A549 treated with AZD2906 at 1 μM for 4 hours (cell line): ENCODE results near the gene CASS4. TPM values are rescaled to one million over a fixed set of nuclear protein-coding genes. Genes with fewer than 3 reads are reported as not detected.

Experiments used
- total RNA-seq: library from RNA; stranded (reverse); fragments of 200-300 nt; extraction: Qiagen RNA extraction; gene quantifications from 5 replicates; pipeline ENCODE4 v1.2.3, GENCODE V29; 2022

CASS4 gene, protein sequence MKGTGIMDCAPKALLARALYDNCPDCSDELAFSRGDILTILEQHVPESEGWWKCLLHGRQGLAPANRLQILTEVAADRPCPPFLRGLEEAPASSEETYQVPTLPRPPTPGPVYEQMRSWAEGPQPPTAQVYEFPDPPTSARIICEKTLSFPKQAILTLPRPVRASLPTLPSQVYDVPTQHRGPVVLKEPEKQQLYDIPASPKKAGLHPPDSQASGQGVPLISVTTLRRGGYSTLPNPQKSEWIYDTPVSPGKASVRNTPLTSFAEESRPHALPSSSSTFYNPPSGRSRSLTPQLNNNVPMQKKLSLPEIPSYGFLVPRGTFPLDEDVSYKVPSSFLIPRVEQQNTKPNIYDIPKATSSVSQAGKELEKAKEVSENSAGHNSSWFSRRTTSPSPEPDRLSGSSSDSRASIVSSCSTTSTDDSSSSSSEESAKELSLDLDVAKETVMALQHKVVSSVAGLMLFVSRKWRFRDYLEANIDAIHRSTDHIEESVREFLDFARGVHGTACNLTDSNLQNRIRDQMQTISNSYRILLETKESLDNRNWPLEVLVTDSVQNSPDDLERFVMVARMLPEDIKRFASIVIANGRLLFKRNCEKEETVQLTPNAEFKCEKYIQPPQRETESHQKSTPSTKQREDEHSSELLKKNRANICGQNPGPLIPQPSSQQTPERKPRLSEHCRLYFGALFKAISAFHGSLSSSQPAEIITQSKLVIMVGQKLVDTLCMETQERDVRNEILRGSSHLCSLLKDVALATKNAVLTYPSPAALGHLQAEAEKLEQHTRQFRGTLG
- total RNA-seq, result 0.03 to 0.09 TPM (median 0.03 TPM) in 3 of 5 replicates, not detected in the others

DNA sequence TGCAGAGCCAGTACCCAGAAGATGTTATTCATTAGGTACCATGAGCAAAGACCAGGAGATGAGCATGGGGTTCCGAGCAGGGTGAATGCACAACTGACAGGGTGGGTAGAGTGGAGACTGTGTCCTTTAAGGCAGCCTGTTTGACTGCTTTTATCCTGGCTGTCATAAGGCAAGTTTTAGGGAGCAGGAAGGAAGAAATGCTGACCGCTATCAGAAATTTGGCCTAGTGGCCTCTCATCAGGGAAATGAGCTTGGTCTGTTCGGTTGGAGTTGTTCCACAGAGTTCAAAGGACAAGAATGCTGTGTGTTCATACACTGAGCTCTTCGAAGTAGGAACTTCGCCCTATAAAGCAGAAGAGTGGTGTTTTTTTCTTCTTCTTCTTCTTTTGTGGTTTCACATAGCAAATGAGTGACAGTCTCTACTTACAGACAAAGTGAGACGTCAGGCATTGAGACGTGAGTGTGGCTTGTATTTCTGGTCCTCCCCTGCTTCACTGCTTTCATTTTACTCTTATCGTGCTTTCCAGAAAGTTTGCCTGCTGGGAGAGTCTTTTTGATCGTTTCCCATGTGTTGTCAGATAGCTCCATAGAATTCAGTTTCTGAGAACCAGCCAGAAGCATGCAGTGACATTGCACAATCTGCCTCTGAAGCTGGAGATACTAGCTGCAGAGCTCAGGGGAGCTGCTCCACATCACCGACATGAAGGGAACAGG lies at the start of gene CASS4:
TSS of gene CASS4 (plus strand) at position 502 of the 714 bp plus-strand sequence. CDS start at position 701, 199 bp downstream.

DNA sequence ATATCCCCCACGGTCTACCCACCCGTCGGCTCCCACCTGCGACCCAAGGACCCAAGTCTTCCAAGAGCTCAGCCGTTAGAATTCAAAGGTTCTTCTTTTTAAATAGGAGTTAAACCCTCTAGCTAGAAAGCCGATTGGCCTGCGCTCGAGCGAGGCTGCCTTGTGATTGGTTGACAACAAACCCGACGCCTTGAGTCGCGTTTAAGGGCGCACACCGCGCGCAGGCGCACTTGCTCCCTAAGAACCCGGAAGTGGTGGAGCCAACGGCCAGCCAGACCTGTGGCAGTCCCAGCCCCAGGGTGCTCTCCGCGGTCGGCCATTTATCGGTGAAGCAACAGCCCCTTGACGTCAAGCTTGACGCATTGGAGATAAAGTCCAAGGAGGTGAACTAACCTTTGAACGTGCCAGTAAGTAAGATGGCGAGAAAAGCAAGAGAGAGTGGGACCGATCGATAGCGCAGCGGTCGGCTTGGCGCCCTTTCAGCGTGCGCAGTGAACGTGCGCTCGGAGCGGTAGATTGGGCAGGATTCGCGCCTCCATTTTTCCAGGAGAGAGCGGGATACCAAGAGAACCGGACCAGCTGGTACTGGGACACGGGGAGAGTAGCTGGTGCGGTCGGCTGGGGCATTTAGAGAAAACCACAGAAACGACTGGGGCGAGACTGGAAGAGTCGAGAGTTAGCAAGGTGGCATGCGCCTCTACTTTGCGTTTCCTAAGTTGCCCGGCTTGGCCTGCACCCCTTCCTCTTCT lies 19.8 kb upstream of the CASS4 start, which contains the start of the genes AURKA and CSTF1:
TSS of gene AURKA (minus strand) at position 84 of the 749 bp plus-strand sequence. CDS start 4,018 bp downstream, outside the sequence.
TSS of gene CSTF1 (plus strand) at position 514 of the 749 bp plus-strand sequence. CDS start 2,908 bp downstream, outside the sequence.

DNA sequence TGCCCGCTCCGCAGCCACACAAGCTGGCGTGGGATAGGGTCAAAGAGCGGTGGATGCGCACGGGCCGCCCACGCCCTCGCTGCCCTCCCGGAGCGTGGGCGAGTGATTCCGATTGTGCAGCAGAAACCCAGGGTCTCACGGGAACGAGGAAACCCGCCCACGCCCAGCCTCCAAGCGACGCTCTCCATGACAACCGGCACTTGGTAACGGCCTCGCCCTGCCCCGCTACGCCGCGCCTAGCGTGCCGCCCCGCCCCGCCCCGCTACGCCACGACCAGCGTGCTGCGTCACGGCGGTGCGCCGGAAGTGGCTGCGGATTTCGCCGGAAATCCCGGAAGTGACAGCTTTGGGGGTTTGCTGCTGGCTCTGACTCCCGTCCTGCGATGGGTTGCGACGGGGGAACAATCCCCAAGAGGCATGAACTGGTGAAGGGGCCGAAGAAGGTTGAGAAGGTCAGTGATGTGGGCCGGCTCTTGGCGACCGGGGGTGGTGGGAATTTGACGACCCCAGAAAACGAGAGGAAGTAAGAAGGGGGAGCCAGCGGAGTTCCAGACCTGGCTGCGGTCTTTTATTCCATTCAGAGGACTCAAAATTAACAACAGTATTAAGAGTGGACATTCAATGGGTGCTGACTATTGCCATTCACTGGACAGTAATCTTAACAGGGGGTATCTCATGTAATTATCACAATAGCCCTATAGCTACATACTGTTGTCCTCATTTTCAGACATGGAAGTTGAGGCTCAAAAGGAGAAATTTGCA lies 56.4 kb downstream of the CASS4 start, which contains the start of gene RTF2:
TSS of gene RTF2 (plus strand) at position 312 of the 761 bp plus-strand sequence. CDS start at position 383, 71 bp downstream.

Other genes starting within 250 kb of the CASS4 start
- gene MC3R, start 163.5 kb upstream of the CASS4 start, total RNA-seq, result not detected in 5 replicates
- 10.3 to 11.6 TPM (median 11.1 TPM) in 5 replicates for gene FAM210B, start 53.3 kb upstream of the CASS4 start, total RNA-seq
- 88.3 to 94.7 TPM (median 93.4 TPM) in 5 replicates for gene AURKA, start 20.0 kb upstream of the CASS4 start, total RNA-seq
- gene CSTF1, start 19.6 kb upstream of the CASS4 start, total RNA-seq, result 33.9 to 39.5 TPM (median 36.6 TPM) in 5 replicates
- gene RTF2, start 56.4 kb downstream of the CASS4 start, total RNA-seq, result 76.8 to 93.8 TPM (median 89.5 TPM) in 5 replicates
- gene FAM209A, start 112.5 kb downstream of the CASS4 start, total RNA-seq, result 0.17 to 0.39 TPM (median 0.25 TPM) in 5 replicates
- gene FAM209B, start 121.0 kb downstream of the CASS4 start, total RNA-seq, result 0.20 to 0.40 TPM (median 0.33 TPM) in 5 replicates
- 10.9 to 12.8 TPM (median 11.7 TPM) in 5 replicates for gene TFAP2C, start 217.0 kb downstream of the CASS4 start, total RNA-seq